Prostate gland (tissue), 2 donors: ENCODE results near the gene PAN2. TPM values are rescaled to one million over a fixed set of nuclear protein-coding genes. Genes with fewer than 3 reads are reported as not detected.
"Not testable (repeated sequence)": the region's sequence is repeated elsewhere in the genome, so short reads cannot be mapped to it uniquely, and the experiment has no call there.

Experiments used
- DNase-seq: peaks from one replicate; pipeline ENCODE4 v3.0.0-alpha.2; 2019; ENCODE audit warnings: low spot score
- H3K27ac ChIP-seq, 2 donors: fragments of 200-600 bp; sonication (generic); 2 replicates each; pipeline ENCODE4 v1.5.1; 2017 to 2019
- H3K27me3 ChIP-seq: fragments of 200-600 bp; sonication (generic); replicated peaks from 2 replicates; pipeline ENCODE4 v1.5.1; 2019; ENCODE audit not compliant: insufficient read depth
- H3K36me3 ChIP-seq, 2 donors: fragments of 200-600 bp; sonication (generic); 1 replicate in 1 of 2; 2 replicates in 1 of 2; pipeline versions ENCODE4 v1.5.1 to v1.8.1; 2017 to 2019
- H3K4me1 ChIP-seq: fragments of 200-600 bp; sonication (generic); replicated peaks from 2 replicates; pipeline ENCODE4 v1.5.1; 2019
- H3K4me3 ChIP-seq, 2 donors: fragments of 200-600 bp; sonication (generic); 2 replicates each; pipeline ENCODE4 v1.5.1; 2017 to 2019
- H3K9me3 ChIP-seq: fragments of 200-600 bp; sonication (generic); 2 replicates; pipeline ENCODE4 v1.5.1; 2017
- POLR2A ChIP-seq: fragments of 450-650 bp; IDR thresholded peaks from one replicate; pipeline ENCODE4 v1.6.1; 2016; ENCODE audit warnings: antibody characterized with exemption, mild to moderate bottlenecking
- POLR2AphosphoS5 ChIP-seq: sonication (generic); formaldehyde crosslinking; IDR thresholded peaks from one replicate; pipeline ENCODE4 v1.6.1; 2017; ENCODE audit warnings: antibody characterized with exemption
- WGBS: methylation state at CpG from one replicate; pipeline ENCODE4 v1.1.5; 2018; 5-methylcytosine and 5-hydroxymethylcytosine counted together
- intact Hi-C: fragments of 100-400 bp; cut with DNase I; formaldehyde crosslinking; loops from one replicate; pipeline ENCODE4 v1.14.2; 2022
- total RNA-seq, 2 donors: library from RNA; depleted of rRNA; stranded (reverse); fragments of >200 nt; gene quantifications; one replicate each; pipeline ENCODE4 v1.1.0, GENCODE V29; 2016
- TF ChIP-seq, protein P1 (sequence below), 4 experiments: fragments of 200-600 bp in 2 of 4; fragments of 450-650 bp in 2 of 4; sonication (generic) in 2 of 4; IDR thresholded peaks; 1 replicate in 3 of 4; 2 replicates in 1 of 4; pipeline ENCODE4 v1.5.1; 2016 to 2019; ENCODE audit warnings: antibody characterized with exemption in 4 of 4, mild to moderate bottlenecking in 2 of 4, moderate library complexity in 2 of 4

Gene PAN2
- total RNA-seq, 2 donors from 2014 or later: 31.8 to 60.8 TPM

DNA sequence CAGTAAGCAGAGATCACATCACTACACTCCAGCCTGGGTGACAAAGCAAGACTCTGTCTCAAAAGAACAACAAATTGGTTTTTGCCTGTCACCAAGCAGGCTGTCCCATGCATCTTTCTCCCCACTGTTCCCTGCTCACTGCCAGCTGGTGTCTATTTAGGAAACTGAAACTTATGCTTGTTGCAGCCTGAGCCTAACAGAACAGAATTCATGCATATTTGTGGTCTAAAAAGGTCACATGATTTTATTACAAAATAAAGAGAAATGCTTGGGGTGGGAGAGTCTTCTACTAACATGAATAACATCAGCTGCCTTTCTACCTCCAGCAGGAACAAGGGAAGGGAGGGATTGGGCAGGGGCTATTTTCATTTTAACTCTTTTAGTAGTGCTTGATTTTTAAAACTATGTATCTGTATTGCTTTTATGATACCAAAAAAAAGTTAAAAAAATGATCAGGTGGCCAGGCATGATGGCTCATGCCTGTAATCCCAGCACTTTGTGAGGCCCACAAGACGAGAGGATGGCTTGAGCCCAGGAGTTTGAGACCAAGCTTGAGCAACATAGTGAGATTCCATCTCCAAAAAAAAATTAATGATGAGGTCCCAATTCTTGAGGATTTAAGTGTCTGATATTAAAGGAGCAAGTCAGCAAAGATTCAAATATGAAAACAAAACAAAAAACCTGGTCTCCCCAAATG, 25.2 kb upstream of the PAN2 start:
- peak overlapping the region; percentile 94 to 96 for H3K27ac ChIP-seq
- H3K4me3 ChIP-seq: peak overlapping the region; percentile 64
- no peak for DNase-seq
- no peaks in the 10 kb centered on the region for H3K27me3 ChIP-seq
- H3K36me3 ChIP-seq: peaks cover 10 to 21% of the 10 kb centered on the region in 2 donors
- no peaks in the 10 kb centered on the region for H3K9me3 ChIP-seq
- no peaks in the 10 kb centered on the region for H3K4me1 ChIP-seq
- 8% methylated on average over 1 of the region's 1 CpG for WGBS
- TF ChIP-seq POLR2AphosphoS5: peak; percentile 69
- TF ChIP-seq POLR2A: no peak
- TF ChIP-seq, protein P1, sequence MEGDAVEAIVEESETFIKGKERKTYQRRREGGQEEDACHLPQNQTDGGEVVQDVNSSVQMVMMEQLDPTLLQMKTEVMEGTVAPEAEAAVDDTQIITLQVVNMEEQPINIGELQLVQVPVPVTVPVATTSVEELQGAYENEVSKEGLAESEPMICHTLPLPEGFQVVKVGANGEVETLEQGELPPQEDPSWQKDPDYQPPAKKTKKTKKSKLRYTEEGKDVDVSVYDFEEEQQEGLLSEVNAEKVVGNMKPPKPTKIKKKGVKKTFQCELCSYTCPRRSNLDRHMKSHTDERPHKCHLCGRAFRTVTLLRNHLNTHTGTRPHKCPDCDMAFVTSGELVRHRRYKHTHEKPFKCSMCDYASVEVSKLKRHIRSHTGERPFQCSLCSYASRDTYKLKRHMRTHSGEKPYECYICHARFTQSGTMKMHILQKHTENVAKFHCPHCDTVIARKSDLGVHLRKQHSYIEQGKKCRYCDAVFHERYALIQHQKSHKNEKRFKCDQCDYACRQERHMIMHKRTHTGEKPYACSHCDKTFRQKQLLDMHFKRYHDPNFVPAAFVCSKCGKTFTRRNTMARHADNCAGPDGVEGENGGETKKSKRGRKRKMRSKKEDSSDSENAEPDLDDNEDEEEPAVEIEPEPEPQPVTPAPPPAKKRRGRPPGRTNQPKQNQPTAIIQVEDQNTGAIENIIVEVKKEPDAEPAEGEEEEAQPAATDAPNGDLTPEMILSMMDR (IDR thresholded peaks at IDR 0.05): no peak
- intact Hi-C loops: no loop called here

DNA sequence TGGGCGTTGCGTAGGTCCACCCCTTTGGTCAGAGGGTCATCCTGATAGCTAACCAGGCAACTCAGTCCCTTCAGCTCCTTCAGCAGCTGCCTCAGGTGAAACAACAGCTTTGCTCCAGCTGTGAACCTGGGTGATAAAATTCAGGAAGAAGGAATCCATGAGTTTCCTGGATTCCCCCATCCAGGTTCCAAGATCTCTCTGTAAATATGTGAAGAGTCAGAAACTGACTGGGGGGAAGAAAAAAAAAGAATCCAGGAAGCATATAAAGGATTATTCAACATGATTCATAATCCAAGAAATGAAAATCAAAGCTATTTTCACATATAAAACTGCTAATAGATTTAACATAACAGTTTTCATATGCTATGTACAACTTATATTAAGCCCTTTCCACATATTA, 17.5 kb upstream of the PAN2 start:
- intact Hi-C loops: no loop called here

DNA sequence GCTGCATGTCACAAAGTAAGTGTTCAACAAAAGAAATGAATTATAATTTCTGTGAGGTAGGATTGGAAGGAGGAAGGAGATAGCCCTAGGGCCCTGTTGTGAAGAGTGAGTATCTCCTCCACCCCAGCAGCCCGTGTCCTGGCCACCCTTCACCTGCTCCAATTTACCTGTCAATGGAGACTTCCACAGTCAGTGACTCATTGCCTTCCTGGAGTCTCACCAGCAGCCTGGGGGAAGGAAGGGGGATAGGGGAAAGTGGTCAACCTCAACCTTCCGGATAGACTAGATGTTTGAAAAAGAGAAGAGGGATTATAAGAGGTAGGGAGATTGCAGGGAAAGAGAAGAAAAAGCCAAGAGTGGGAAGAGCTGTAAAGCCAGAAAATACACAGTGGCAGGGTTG, 16.9 kb upstream of the PAN2 start:
- WGBS: 82% methylated on average over 2 of the region's 2 CpGs
- Histone ChIP-seq H3K9me3 (no peaks in the 10 kb centered on the region), H3K36me3 (peaks cover 35 to 43% of the 10 kb centered on the region in 2 donors), H3K4me3 (no peak overlapping the region), H3K27ac (no peak overlapping the region), H3K4me1 (no peaks in the 10 kb centered on the region), H3K27me3 (no peaks in the 10 kb centered on the region)
- intact Hi-C loops: no loop called here
- DNase-seq: no peak
- TF ChIP-seq, protein P1 (IDR thresholded peaks at IDR 0.05): no peak
- TF ChIP-seq POLR2AphosphoS5 (no peak), POLR2A (no peak)

More for the DNA sequence above, 17.5 kb upstream of the PAN2 start:
- Histone ChIP-seq H3K27me3 (no peaks in the 10 kb centered on the region), H3K9me3 (no peaks in the 10 kb centered on the region), H3K27ac (no peak overlapping the region), H3K4me1 (no peaks in the 10 kb centered on the region), H3K36me3 (peaks cover 35 to 49% of the 10 kb centered on the region in 2 donors), H3K4me3 (no peak overlapping the region)
- no peak for TF ChIP-seq POLR2AphosphoS5
- TF ChIP-seq, protein P1 (IDR thresholded peaks at IDR 0.05): no peak
- TF ChIP-seq POLR2A: no peak
- 96% methylated on average over 2 of the region's 2 CpGs for WGBS
- DNase-seq: no peak

DNA sequence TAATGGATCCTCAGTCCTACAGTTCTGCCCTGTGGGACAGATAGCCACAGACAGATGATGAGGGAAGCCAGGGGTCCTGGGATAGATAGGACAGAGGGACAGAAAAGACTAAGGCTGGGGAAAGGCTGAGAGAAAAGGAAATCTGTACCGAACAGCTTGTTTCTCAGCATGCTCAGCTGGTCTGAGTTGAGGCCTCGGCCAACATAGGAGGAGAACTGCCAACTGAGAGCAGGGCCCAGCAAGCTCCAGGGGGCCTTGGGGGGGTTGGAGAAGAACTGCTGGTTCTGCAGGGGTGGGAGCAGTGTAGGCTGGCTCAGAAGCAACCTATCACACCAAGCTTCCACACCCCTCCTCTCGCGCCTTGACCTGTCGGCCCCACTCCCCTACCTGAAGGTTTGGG, 15.0 kb upstream of the PAN2 start:
- no peaks in the 10 kb centered on the region for H3K27me3 ChIP-seq
- DNase-seq: no peak
- no peak for TF ChIP-seq POLR2A
- TF ChIP-seq, protein P1 (IDR thresholded peaks at IDR 0.05): no peak
- TF ChIP-seq POLR2AphosphoS5: no peak
- H3K36me3 ChIP-seq: peaks cover 25 to 35% of the 10 kb centered on the region in 2 donors
- no peaks in the 10 kb centered on the region for H3K9me3 ChIP-seq
- WGBS: 92% methylated on average over 5 of the region's 5 CpGs
- no peak overlapping the region for H3K27ac ChIP-seq
- intact Hi-C loops: no loop called here
- H3K4me1 ChIP-seq: no peaks in the 10 kb centered on the region
- H3K4me3 ChIP-seq: no peak overlapping the region

DNA sequence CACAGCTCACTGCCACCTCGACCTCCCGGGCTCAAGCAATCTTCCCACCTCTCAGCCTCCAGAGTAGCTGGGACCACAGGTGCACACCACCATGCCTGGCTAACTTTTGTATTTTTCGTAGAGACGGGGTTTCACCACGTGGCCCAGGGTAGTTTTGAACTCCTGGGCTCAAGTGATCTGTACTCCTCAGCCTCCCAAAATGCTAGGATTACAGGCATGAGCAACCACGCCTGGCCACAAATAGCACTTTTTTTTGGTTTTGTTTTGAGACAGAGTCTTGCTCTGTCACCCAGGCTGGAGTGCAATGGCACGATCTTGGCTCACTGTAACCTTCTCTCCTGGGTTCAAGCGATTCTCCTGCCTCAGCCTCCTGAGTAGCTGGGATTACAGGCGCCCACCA, 13.5 kb upstream of the PAN2 start:
- H3K36me3 ChIP-seq: peaks cover 26 to 40% of the 10 kb centered on the region in 2 donors
- H3K9me3 ChIP-seq, H3K27me3 ChIP-seq, H3K27ac ChIP-seq, H3K4me1 ChIP-seq, intact Hi-C loops, DNase-seq, H3K4me3 ChIP-seq: not testable (repeated sequence)
- 92% methylated on average over 9 of the region's 9 CpGs for WGBS
